Activated naive CD4-positive, alpha-beta T cell treated with anti-CD3 and anti-CD28 coated beads, Interleukin-2, amount 50 U/mL, for 16 hours (primary cell): Measurements from ENCODE around the gene MC3R.

Experiments
- DNase-seq: peaks from one replicate; pipeline ENCODE4 v3.0.0-alpha.2; 2020

MC3R gene

GRCh38 chr20:56257604-56258003 is 9.1 kb downstream of the MC3R start:
- no peak for DNase-seq

- DNase-seq, result no peak
Measured at GRCh38 chr20:56259948-56260347, 11.4 kb downstream of the MC3R start.

GRCh38 chr20:56268536-56268935 is 20.0 kb downstream of the MC3R start:
- no peak for DNase-seq

- no peak for DNase-seq
Measured at GRCh38 chr20:56271974-56272373, 23.4 kb downstream of the MC3R start.

GRCh38 chr20:56273491-56273890 is 25.0 kb downstream of the MC3R start:
- no peak for DNase-seq

- no peak for DNase-seq
Measured at GRCh38 chr20:56274156-56274555, 25.6 kb downstream of the MC3R start.

- DNase-seq, result no peak
Measured at GRCh38 chr20:56278196-56278595, 29.7 kb downstream of the MC3R start.

- DNase-seq, result no peak
Measured at GRCh38 chr20:56285496-56285895, 37.0 kb downstream of the MC3R start.

GRCh38 chr20:56289652-56290051 is 41.1 kb downstream of the MC3R start:
- no peak for DNase-seq

- DNase-seq, result no peak
Measured at GRCh38 chr20:56299362-56299761, 50.8 kb downstream of the MC3R start.
